ENCODE results near the gene TNFSF12. TPM values are rescaled to one million over a fixed set of nuclear protein-coding genes. Genes with fewer than 3 reads are reported as not detected.

The TNFSF12 gene
- total RNA-seq, 1 donor from 2014 or later, result 3.4 TPM

DNA sequence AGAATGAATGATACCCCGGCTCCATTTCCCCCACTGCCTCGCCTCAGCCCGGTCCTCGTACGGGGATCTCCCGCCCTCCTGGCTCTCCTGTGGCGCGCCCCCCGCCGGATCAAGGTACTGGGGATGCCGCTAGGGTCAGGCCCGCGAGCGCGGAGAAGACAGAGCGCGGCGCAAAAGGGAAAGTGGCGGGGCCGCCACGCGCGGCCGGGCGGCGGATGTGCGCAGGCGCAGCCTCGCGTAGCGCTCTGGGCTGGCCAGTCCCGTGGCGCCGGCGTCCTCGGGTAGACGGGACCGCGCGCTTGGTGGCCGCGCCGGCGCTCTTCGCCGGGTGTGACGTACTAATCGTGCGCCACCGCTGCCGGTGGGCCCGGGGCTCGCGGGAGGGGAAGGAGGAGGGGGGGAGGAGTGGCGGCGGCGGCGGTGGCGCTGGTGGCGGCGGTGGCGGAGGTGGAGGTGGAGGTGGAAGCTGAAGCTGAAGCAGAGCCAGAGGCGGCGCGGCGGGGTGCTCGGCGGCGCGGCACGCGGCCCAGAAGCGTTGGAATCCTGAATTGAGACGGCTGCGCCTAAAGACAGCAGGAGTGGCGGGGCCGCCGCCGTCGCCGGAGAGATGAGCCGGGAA is 12.8 kb downstream of the TNFSF12 start, which contains the start of gene SENP3:
Gene SENP3, plus strand, starts transcription at position 331 of the 619 bp plus-strand sequence. CDS start 1,158 bp downstream, outside the sequence.
- Histone ChIP-seq H4K20me1 (ENCODE audit: insufficient read depth, low read length) (peaks cover 23% of the 10 kb centered on the region), H2AFZ (ENCODE audit: low read depth, low read length) (peak within 1 kb of the TSS; percentile 92), H3K27me3 (ENCODE audit: insufficient read depth, low read length) (no peaks in the 10 kb centered on the region), H3K4me3 (ENCODE audit: insufficient read depth, low read depth, low read length) (peak within 1 kb of the TSS; percentile 88), H3K27ac (ENCODE audit: low read depth, low read length) (peak within 1 kb of the TSS; percentile 74), H3K4me1 (ENCODE audit: insufficient read depth, low read length) (peaks cover 25% of the 10 kb centered on the region), H3K79me2 (ENCODE audit: insufficient read depth, low read length) (peaks cover 43% of the 10 kb centered on the region), H3K4me2 (ENCODE audit: low read length) (peak within 1 kb of the TSS; percentile 100), H3K9ac (ENCODE audit: low read length) (peak within 1 kb of the TSS; percentile 88), H3K36me3 (ENCODE audit: insufficient read depth, low read length) (peaks cover 17% of the 10 kb centered on the region), H3K9me3 (ENCODE audit: insufficient read depth, low read depth, low read length) (no peaks in the 10 kb centered on the region)
- Mint-ChIP-seq H3K36me3 (ENCODE audit: low read depth, unreplicated experiment) (peaks cover 5% of the 10 kb centered on the region), H3K9me3 (ENCODE audit: unreplicated experiment) (no peaks in the 10 kb centered on the region), H3K27ac (ENCODE audit: unreplicated experiment) (peak within 1 kb of the TSS; percentile 92), H3K27me3 (ENCODE audit: low read depth, unreplicated experiment) (no peaks in the 10 kb centered on the region), H3K4me3 (ENCODE audit: unreplicated experiment) (peak within 1 kb of the TSS; percentile 97), H3K4me1 (ENCODE audit: low read depth, unreplicated experiment) (peaks cover 17% of the 10 kb centered on the region)
- FAIRE-seq, result no peak
- DNase-seq (ENCODE audit: low read depth), result peak; percentile 73
- no peak for TF ChIP-seq CTCF (IDR thresholded peaks at IDR 0.05; ENCODE audit: insufficient read depth, low read depth, low read length)
- no peak for TF ChIP-seq EZH2 (IDR thresholded peaks at IDR 0.05; ENCODE audit: insufficient read depth, low read length)

GRCh38 chr17:7562208-7562605 is 13.3 kb downstream of the TNFSF12 start:
- peaks cover 8% of the 10 kb centered on the region for H3K36me3 Mint-ChIP-seq (ENCODE audit: low read depth, unreplicated experiment)
- FAIRE-seq (no peak), DNase-seq (ENCODE audit: low read depth) (no peak)
- H3K27me3 Mint-ChIP-seq (ENCODE audit: low read depth, unreplicated experiment), result no peaks in the 10 kb centered on the region
- H3K4me1 Mint-ChIP-seq (ENCODE audit: low read depth, unreplicated experiment), result peaks cover 17% of the 10 kb centered on the region
- Histone ChIP-seq H3K9ac (ENCODE audit: low read length) (peak overlapping the region; percentile 88), H3K4me1 (ENCODE audit: insufficient read depth, low read length) (peaks cover 25% of the 10 kb centered on the region), H3K4me3 (ENCODE audit: insufficient read depth, low read depth, low read length) (peak overlapping the region; percentile 88), H3K36me3 (ENCODE audit: insufficient read depth, low read length) (peaks cover 22% of the 10 kb centered on the region), H3K27me3 (ENCODE audit: insufficient read depth, low read length) (no peaks in the 10 kb centered on the region), H3K79me2 (ENCODE audit: insufficient read depth, low read length) (peaks cover 48% of the 10 kb centered on the region), H4K20me1 (ENCODE audit: insufficient read depth, low read length) (peaks cover 24% of the 10 kb centered on the region), H2AFZ (ENCODE audit: low read depth, low read length) (no peak overlapping the region), H3K9me3 (ENCODE audit: insufficient read depth, low read depth, low read length) (no peaks in the 10 kb centered on the region), H3K27ac (ENCODE audit: low read depth, low read length) (peak overlapping the region; percentile 74), H3K4me2 (ENCODE audit: low read length) (peak overlapping the region; percentile 100)
- H3K9me3 Mint-ChIP-seq (ENCODE audit: unreplicated experiment), result no peaks in the 10 kb centered on the region
- peak overlapping the region; percentile 97 for H3K4me3 Mint-ChIP-seq (ENCODE audit: unreplicated experiment)
- peak overlapping the region; percentile 92 for H3K27ac Mint-ChIP-seq (ENCODE audit: unreplicated experiment)
- TF ChIP-seq EZH2 (IDR thresholded peaks at IDR 0.05; ENCODE audit: insufficient read depth, low read length) (no peak), CTCF (IDR thresholded peaks at IDR 0.05; ENCODE audit: insufficient read depth, low read depth, low read length) (no peak)
